ENCODE results near the gene NLGN4X.

Gene NLGN4X

DNA sequence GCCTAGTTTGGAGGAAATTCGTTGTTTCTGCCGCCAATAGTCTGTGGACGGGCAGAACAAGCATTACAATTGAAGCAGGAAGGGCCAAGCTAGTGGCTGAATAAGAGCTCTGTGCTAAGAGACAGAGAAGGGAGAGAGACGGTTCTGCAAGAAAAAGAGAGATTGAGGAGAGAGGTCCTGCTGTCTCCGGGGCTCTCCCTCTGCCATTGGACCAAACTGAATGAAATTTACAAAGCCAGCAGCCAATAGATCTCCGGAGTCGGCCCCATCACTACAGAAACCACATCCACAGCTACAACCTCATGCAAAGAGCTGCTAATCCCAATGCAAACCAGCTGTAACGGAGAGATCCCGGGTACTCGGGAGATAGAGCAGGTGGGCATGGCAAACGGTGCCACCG lies at the start of gene NLGN4X:
NLGN4X (minus strand) TSS at position 148 of the 400 bp plus-strand sequence. CDS start 77,401 bp downstream, outside the sequence.
- H3K27ac Mint-ChIP-seq = no peak within 1 kb of the TSS
- peaks cover 50% of the 10 kb centered on the region for H3K27me3 Mint-ChIP-seq
- no peaks in the 10 kb centered on the region for H3K4me1 Mint-ChIP-seq
- no peak within 1 kb of the TSS for H3K4me3 Mint-ChIP-seq
- DNase-seq = no peak
- ATAC-seq = no peak
- no peaks in the 10 kb centered on the region for H3K9me3 Mint-ChIP-seq

DNA sequence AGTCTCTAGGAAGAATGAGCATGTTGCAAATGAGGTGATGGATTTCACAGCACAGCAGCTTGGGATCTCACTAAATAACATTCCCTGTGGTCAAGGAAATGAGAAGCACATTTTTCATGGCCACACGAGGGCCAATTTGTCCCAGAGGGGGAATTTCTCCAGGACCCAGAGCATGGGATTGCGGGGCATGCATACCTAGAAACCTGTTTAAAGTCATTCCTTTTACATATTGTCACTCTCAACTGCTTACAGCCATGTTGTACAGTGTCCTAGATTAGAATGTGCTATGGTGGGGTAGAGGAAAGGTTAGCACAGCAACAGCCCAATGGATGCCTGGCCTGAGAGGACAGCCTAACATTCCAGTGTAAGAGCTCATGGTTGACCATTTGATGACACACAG lies 37.4 kb upstream of the NLGN4X start:
- Mint-ChIP-seq H3K4me3 (no peak overlapping the region), H3K27me3 (no peaks in the 10 kb centered on the region), H3K9me3 (no peaks in the 10 kb centered on the region), H3K27ac (no peak overlapping the region), H3K4me1 (no peaks in the 10 kb centered on the region)
- no peak for DNase-seq
- no peak for ATAC-seq

DNA sequence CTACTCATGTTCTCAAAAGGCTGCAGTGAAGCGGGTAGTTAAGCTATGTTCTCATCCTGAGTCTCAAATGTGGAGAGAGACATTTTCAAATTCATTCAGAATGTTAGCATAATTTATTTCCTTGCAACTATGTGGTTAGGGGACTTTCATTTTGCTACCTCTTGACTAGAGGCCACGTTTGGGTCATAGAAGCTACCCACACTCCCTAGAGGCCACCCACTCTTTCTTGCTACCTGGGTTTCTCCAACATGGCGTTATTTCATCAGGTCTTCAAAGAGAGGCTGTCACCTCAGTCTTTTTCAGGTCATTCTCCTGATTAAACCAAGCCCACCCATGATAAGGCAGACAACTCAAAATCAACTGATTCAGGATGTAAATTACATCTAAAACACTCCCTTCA lies 34.3 kb upstream of the NLGN4X start:
- no peak overlapping the region for H3K27ac Mint-ChIP-seq
- H3K4me1 Mint-ChIP-seq = no peaks in the 10 kb centered on the region
- no peaks in the 10 kb centered on the region for H3K9me3 Mint-ChIP-seq
- no peak overlapping the region for H3K4me3 Mint-ChIP-seq
- ATAC-seq (no peak), DNase-seq (no peak)
- H3K27me3 Mint-ChIP-seq = no peaks in the 10 kb centered on the region

DNA sequence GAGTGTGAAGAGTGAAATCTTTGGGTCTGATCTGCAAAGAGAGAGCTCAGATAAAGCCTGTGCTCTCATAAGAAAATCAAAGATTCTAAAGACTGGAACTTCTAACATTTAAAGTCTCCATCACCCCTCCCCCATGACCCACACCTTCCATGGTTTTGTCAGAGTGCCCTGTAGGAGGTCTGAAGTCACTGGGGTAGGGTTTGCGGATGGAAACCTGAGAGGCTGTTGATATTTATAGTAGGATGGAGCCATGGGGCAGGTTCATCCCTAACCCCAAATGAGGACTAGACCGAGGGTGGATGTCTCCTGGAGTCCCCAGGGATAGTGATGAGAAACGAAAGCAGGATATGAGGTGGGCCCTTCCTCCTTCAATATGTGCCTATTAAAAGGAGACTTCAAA lies 28.4 kb upstream of the NLGN4X start:
- no peak overlapping the region for H3K4me3 Mint-ChIP-seq
- no peak for ATAC-seq

DNA sequence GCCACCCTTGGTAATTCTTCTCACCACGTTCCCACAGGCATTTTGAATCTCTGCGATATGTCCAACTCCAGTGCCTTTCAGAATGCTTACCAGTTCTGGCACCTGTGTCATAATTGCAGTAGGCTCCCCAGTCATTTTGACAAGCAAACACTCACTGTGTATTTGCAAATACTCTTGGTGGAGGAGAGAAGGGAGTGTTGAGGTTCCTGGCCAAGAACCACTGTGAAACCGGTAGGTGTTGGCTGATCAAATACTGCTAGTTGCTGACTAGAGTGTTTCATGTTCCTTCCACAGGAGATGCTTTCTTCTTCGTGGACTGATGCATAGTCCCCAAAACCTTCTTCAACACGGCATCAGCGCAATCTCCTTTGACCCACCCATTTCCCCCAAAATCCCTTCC lies 16.0 kb upstream of the NLGN4X start:
- no peaks in the 10 kb centered on the region for H3K27me3 Mint-ChIP-seq
- H3K4me1 Mint-ChIP-seq = no peaks in the 10 kb centered on the region
- no peak for DNase-seq
- no peak overlapping the region for H3K4me3 Mint-ChIP-seq
- no peaks in the 10 kb centered on the region for H3K9me3 Mint-ChIP-seq
- ATAC-seq = no peak
- no peak overlapping the region for H3K27ac Mint-ChIP-seq

More for the DNA sequence above, 28.4 kb upstream of the NLGN4X start:
- Mint-ChIP-seq H3K4me1 (no peaks in the 10 kb centered on the region), H3K27me3 (no peaks in the 10 kb centered on the region), H3K27ac (no peak overlapping the region), H3K9me3 (no peaks in the 10 kb centered on the region)
- DNase-seq = no peak

DNA sequence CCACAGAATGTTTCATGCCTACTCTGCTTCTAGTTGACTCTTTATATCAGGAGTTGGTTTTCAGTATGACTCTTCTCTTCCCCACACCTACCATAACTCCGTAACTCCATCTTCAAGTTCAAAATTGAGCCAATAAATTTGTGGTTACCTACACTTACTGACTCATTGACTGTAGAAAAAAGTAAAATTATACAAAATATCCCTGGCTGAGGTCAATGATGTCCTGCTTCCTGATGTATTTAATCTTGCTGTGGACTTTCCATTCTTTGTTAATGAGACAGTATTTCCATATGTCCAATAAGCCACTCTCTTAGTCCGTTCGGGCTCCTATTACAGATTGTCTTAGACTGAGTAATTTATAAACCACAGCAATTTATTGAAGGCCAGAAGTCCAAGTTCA lies 9.9 kb upstream of the NLGN4X start:
- DNase-seq = no peak
- Mint-ChIP-seq H3K4me3 (no peak overlapping the region), H3K9me3 (no peaks in the 10 kb centered on the region), H3K4me1 (no peaks in the 10 kb centered on the region), H3K27me3 (no peaks in the 10 kb centered on the region), H3K27ac (no peak overlapping the region)
- ATAC-seq = no peak

DNA sequence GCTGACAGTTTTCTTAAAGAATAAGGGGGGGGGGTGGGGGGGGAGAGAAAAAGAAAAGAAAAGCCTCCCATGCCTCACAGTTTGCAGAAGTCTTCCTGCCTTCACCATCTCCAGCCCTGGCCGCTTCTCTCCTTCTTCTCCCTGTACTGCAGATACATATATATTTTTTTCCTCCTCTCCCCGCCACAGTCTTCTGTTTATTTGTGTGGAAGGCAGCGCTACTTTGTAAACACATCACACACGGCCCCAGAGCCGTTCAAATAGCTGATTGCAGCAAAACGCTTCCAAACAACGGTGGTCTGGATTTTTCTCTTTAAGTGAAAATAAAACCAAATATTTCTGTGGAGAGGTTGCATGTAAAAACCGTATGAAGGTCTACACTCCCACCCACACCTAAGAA lies 732 bp downstream of the NLGN4X start:
- peaks cover 50% of the 10 kb centered on the region for H3K27me3 Mint-ChIP-seq
- H3K9me3 Mint-ChIP-seq = no peaks in the 10 kb centered on the region
- H3K4me1 Mint-ChIP-seq = no peaks in the 10 kb centered on the region
- no peak overlapping the region for H3K27ac Mint-ChIP-seq
- ATAC-seq (no peak), DNase-seq (no peak)
- H3K4me3 Mint-ChIP-seq = no peak overlapping the region

DNA sequence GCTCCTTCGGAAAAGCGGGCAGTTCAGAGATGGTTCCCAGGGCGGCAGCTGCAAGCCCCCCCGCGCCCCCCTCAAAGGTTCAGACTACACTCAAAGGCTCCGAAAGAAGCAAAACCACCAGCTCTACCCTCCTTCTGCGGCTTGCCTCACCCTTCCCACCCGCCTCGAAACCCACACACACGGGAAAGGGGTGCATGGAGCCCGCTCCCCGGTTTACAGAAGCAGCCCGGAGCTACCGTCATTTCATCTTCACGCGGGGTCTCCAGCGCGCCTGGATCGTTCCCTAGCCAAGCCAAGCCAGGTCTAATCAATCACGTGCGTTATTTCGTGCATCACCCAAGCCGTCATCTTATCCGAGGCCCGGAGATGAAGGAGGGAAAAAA lies 1.2 kb downstream of the NLGN4X start:
- DNase-seq (no peak), ATAC-seq (no peak)
- peak overlapping the region in 1 of 2 donors; percentile 7 for H3K4me3 Mint-ChIP-seq
- H3K4me1 Mint-ChIP-seq = no peaks in the 10 kb centered on the region
- H3K27me3 Mint-ChIP-seq = peaks cover 50% of the 10 kb centered on the region
- no peak overlapping the region for H3K27ac Mint-ChIP-seq
- no peaks in the 10 kb centered on the region for H3K9me3 Mint-ChIP-seq

DNA sequence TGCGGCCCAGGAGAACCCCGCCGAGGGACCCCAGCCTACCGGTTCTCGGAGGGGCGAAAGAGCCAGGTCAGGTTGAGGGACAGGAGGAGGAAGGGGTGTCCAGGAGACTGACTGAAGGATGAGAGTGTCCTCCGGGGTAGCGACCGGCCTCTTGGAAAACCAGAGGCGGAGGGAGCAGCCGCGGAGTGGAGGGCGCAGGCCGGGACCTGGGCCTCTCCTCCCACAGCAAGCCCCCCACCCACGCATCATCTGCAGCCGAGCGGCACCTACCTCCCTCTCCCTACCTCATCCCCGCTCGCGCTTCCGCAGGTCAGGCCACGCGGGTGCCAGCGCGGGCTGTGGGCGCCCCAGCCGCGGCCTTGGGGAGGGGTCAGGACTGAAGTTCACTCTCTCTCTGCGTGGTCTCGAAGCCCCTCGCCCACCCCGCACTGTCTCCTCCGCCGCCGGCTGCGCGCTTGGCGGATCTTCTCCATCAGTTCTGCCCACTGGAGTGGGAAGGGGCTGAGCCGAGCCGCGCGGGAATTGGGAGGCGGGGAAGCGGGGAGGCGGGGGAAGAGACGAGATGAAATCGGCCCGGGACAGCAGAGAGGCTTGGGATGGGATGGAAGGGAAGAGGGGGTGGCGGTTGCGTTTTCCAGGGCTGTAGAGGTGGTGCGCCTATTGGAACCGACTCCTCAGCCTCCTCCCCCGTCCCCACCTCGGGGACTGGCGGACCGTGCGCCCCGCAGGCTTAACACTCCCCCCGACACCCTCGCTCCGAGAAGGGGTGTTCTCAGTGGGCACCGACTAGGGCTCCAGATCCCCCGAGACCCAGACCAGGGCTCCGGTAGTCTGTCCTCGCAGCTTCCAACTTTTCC lies 1.8 kb downstream of the NLGN4X start:
- DNase-seq (no peak), ATAC-seq (peak; percentile 15)
- no peaks in the 10 kb centered on the region for H3K9me3 Mint-ChIP-seq
- H3K4me1 Mint-ChIP-seq = no peaks in the 10 kb centered on the region
- H3K27ac Mint-ChIP-seq = no peak overlapping the region
- H3K27me3 Mint-ChIP-seq = peaks cover 50% of the 10 kb centered on the region
- peak overlapping the region in 1 of 2 donors; percentile 57 for H3K4me3 Mint-ChIP-seq

DNA sequence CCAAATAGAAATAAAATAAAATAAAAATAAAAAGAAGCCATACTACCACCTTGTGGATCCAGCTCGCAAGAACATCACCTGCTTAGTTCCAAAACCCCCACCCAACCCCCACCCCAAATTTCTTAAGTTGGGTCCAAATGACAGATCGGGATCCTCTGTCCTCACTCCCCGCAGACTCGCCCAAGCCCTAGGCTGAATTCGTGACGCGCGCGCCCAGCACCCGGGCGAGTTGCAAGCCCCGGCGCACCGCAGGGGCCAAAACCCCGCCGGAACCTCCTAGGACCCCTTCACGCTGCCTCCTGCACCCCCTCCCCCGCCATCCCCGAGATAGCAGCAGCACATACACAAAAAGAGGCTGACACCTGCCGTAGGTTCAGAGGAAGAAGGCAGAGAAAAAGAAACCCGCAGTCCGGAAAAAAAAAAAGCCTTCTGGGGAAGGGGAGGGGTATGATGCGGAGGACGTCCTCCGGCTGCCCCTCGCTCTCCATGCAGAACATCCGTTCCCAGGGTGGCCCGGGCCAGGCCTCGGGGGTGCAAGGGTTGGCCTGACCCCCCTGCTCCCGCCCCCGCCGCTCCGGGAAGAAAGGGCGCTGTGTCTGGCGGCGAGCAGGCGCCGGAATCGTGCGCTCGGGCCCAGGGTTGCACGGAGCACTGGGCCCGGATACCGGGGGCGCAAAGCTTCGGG lies 2.6 kb downstream of the NLGN4X start:
- H3K4me1 Mint-ChIP-seq = no peaks in the 10 kb centered on the region
- H3K27ac Mint-ChIP-seq = no peak overlapping the region
- peaks cover 46% of the 10 kb centered on the region for H3K27me3 Mint-ChIP-seq
- DNase-seq (no peak), ATAC-seq (peak; percentile 42)
- no peaks in the 10 kb centered on the region for H3K9me3 Mint-ChIP-seq
- H3K4me3 Mint-ChIP-seq = peak overlapping the region; percentile 59 to 61

DNA sequence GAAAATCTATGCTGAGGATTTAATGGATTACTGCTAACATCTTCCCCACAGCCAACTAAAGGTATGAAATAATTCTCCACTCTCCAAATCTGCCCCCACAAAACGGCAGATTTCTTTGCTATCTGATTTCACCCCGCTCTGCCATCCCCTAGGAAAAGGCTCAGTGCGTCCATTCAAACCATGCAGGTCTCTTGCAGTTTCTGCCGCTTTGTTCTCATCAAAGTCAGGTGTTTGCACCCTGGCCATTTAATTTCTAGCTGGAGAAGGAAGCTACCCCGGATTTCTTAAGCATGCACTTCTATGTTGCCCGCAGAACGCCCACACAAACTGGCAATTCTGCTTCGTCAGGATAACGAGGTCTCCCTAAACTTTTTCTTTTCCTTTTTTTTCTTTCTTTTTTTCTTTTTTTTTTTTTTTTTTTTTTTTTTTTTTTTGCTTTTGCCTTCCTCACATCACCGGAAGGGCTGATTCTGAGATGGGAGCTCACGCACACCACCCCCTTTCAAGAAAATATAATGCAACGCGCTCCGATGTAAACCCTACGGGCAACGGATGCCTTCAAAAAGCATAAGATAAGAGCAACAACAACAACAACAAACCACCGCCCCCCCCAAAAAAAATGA lies 3.3 kb downstream of the NLGN4X start:
- H3K9me3 Mint-ChIP-seq = no peaks in the 10 kb centered on the region
- peak overlapping the region; percentile 41 to 61 for H3K4me3 Mint-ChIP-seq
- H3K27ac Mint-ChIP-seq = no peak overlapping the region
- peaks cover 39% of the 10 kb centered on the region for H3K27me3 Mint-ChIP-seq
- H3K4me1 Mint-ChIP-seq = no peaks in the 10 kb centered on the region
- DNase-seq (no peak), ATAC-seq (no peak)

DNA sequence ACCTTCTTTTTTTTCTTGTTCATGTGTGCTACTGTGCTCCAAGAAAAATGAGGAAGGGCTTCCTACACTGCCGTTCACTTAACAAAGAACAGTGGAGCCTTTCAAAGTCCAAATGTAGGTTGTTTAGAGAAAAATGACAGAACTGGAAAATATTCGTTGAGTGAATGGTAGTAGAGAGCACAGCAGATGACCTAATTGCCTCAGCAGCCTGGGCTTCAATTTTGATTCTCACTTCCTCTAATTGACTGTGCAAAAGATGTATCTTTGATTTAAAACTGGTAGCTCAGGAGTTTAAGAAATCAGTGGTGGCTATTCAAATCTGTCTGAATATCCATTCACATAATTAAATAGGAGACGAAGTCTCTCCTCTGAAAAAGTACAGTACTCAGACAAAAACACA lies 5.2 kb downstream of the NLGN4X start:
- no peaks in the 10 kb centered on the region for H3K9me3 Mint-ChIP-seq
- no peaks in the 10 kb centered on the region for H3K4me1 Mint-ChIP-seq
- no peak for ATAC-seq
- H3K27me3 Mint-ChIP-seq = peaks cover 26% of the 10 kb centered on the region
- no peak overlapping the region for H3K4me3 Mint-ChIP-seq
- DNase-seq = no peak
- H3K27ac Mint-ChIP-seq = no peak overlapping the region

DNA sequence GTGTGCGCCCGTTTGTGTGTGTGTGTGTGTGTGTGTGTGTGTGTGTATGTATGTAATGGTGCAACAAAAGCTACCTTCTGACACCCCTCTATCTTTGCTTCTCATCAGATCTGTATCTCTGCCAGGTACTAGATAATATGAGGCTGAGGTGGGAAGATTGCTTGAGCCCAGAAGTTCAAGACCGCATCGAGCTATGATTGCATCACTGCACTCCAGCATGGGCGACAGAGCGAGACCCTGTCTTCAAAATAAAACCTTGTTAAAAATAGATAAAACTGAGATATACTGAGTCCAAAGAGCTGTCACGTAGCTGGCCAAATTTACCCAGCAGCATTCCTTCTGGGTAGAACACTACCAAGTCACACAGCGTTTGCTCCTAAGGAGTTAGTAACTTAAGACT lies 18.4 kb downstream of the NLGN4X start:
- no peak overlapping the region for H3K27ac Mint-ChIP-seq
- H3K4me1 Mint-ChIP-seq = no peaks in the 10 kb centered on the region
- ATAC-seq (no peak), DNase-seq (no peak)
- H3K9me3 Mint-ChIP-seq = no peaks in the 10 kb centered on the region
- no peaks in the 10 kb centered on the region for H3K27me3 Mint-ChIP-seq
- H3K4me3 Mint-ChIP-seq = no peak overlapping the region

DNA sequence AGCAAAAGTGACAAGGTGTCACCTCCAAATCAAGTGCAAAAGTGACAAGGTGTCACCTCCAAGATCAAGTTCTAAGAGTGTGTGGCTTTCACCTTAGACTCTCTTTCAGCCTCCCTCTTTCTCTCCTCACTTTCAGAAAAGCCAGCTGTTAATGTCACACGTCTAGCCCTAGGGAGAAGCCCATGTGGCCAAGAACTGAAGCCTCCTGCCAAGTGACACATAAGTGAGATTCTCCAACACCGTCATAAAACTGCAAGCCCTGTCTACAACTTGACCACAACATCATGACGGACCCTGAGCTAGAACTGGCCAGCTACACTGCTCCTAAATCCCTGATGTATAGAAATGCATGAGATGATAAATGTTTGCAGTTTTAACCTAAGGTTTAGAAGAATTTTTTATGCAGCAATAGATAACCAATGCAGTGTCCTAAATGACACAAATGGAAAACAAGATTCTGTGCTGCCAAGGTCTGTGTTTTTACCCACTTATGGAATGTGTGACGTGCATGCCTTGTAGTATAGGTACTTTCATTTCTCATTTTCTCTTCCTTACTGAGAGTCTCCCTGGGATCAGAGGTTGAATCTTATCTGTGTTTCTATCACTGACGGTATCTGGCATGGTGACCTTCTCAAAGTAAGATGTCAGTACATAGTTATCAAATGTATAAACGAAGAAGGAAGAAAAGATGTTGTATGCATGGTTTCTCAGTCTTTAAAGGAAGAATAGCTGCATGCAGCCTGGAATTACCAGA lies 25.0 kb downstream of the NLGN4X start:
- H3K4me3 Mint-ChIP-seq = no peak overlapping the region
- H3K9me3 Mint-ChIP-seq = no peaks in the 10 kb centered on the region
- H3K27ac Mint-ChIP-seq = no peak overlapping the region

DNA sequence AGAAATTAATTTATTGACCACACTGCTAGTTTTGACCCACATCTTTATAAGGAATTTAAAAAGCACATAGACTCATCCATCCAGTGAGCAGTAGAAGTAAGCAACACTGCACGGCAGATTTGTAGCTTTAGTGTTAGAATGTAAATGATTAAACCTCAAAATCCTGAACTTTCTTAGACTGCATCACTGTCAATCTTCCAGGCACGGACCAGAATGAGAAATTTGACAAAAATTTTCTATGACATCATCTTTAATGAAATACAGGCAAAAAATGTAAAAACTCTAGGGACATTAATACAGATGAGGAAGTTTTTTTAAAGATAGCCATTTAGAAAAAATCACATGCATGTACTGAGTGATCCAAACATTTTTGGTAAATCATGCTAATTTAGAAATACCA lies 29.2 kb downstream of the NLGN4X start:
- Mint-ChIP-seq H3K9me3 (no peaks in the 10 kb centered on the region), H3K4me1 (no peaks in the 10 kb centered on the region), H3K27me3 (no peaks in the 10 kb centered on the region), H3K4me3 (no peak overlapping the region), H3K27ac (no peak overlapping the region)
- no peak for DNase-seq
- ATAC-seq = no peak

More for the DNA sequence above, 25.0 kb downstream of the NLGN4X start:
- ATAC-seq (no peak), DNase-seq (no peak)
- Mint-ChIP-seq H3K4me1 (no peaks in the 10 kb centered on the region), H3K27me3 (no peaks in the 10 kb centered on the region)

Data from stimulated activated naive CD8-positive, alpha-beta T cell treated with anti-CD3 and anti-CD28 coated beads, Interleukin-15, amount 100 ng/mL, for 72 hours (primary cell).